HG03045 (cell line): ENCODE data around the gene ACTN4.

Experiments used
- ATAC-seq: cut with Tn5 transposase; IDR thresholded peaks from one replicate; pipeline ENCODE4 v1.9.1; 2021; ENCODE audit warnings: mild to moderate bottlenecking, moderate library complexity; ENCODE audit not compliant: unreplicated experiment

ACTN4 gene

DNA sequence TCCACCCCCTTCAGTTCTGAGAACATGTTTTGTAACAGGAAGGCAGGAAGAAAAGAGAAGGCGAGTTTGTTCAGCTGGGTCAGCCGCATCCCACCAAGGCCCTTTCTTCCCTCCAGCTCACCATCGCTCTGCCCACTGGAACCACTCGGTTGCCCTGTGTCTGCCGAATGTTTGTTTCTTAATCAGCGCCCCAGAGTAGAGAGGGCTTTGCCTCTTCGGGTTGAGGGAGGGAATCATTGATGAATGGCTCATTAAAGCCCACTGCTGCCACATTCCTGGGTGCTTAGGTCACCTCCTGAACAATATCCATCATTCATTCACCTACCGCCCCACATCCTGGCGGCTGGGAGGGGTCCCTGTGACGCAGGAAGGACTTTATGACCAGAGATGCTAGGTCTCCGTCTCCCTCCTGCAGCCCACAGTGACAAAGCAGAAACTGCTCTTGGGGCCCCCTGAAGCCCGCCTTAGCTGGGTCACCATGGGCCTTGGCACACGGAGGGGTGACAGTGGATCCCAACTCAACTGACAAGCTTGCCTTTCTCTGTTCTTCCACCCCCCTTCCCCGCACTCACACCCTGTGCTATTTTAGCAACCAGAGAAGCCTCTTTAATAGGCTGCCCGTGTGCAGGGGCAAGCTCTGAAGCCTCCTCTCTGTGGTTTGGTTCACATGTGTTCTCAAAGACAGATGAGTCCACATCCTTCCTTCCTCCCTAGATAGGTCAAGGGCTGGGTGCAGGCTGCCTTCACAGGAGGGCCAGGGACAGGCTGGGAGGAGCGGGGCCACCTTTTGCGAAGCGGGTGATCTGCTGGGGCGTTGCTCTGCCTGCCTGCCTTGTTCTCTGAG lies 46.2 kb downstream of the ACTN4 start:
- no peak for ATAC-seq

DNA sequence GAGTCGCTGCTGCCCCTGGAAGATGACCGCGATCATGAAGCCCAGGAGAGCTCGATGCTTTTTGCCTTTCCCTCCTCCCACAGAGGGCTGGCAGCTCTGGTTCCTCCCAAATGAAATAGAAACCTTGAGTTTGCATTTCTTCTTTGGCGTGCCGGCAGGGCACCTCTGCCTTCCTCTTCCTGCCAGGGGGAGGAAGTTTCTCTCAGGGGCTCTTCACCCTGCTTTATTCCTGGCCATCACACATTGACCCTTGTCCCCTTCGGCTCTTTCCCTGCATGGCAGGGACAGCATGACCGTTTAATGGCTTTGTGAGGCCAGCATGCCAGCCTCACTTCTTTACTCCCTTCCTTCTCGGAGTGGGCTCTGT lies 47.9 kb downstream of the ACTN4 start:
- no peak for ATAC-seq

DNA sequence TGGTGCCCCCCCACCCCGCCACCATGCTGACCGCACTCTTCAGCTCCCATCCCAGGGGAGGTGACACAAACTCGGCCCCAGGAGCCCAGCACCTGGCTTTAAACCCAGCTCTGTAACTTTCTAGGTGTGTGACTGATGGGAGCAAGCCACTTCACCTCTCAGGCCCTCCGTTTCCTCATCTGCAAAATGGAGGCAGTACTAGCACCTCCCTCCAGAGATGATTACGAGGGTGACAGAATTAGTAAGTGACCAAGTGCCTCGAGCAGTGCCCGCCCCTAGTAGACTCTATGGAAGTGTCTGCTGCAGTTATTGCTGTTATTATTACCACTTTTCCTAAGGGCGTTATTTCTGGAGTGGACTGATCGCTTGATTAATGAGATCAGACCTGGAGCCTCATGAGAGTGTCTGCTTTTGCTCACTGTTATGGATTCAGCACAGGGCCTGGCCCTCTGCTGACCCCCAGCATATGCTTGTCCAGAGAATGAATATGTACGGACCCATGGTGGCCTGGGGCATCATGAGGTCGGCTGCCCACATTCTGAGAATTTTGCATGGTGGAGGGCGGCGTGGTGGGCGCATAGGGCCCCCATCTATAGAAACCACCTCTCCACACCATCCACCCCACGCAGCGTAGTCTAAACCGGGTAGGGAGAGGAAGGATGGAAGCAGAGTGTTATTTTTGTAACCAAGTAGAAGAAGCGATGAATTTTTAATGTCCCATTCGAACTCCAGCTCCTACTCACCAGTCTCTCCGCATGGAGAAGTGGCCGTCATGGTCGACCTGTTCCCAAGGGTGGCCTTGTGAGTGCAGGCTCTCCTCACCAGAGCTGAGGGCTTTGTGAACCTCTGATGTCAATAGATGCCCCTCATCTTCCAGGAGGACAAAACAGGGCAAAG lies 48.6 kb downstream of the ACTN4 start:
- ATAC-seq: no peak

DNA sequence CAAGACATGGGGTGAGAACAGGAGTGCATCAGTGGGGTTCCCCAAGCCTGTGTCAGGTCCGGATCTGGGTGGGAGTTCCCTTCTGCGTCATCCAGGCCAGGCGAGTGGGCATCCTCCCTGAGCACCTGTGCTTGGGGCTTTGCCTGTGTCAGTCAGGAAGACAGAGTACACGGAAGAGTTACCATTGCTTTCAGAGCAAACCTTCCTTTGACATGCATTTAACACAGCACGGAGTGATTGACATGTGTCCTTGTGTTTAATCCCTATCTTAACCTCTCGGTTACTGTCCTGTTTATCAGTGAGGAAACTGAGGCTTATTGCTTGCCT lies 49.2 kb downstream of the ACTN4 start:
- no peak for ATAC-seq

DNA sequence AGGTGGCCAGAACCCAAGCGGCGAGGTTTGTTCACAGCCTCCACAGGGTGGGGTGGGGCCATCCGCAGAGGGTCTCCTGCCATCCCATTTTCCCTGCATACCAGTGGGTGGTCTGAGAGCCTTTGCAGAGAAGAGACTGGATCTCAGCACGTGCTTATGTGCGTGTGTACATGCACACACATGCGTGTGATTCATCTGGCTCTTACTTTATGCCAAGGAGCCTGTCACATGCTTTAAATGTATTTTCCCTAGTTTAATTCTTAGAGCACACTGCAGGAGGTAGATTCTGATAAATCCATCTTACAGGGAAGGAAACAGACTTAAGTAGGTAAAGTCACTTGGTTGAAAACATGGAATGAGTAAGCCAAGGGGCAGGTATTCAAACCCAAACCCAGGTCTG lies 49.7 kb downstream of the ACTN4 start:
- ATAC-seq: no peak

DNA sequence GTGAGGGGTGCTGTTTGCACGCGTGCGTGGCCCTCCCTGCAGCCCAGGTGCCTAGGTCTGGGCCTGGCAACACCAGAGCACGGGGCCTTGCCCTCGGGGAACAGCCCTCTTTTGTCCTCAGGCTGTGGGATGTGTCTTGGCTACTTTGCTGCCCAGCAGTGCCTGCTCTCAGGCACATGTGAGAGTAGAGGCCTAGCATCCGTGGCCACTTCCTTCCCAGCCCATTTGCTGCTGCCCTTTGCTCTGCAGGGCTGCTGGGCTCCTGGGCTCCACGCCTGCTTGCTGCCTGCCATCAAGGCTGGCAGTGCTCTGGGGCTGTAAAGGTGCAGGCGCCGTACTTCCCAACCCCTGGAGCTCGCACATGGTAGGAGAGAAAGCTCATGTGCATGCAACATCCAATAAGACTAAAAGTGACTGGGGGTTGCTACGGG lies 50.2 kb downstream of the ACTN4 start:
- ATAC-seq: no peak

DNA sequence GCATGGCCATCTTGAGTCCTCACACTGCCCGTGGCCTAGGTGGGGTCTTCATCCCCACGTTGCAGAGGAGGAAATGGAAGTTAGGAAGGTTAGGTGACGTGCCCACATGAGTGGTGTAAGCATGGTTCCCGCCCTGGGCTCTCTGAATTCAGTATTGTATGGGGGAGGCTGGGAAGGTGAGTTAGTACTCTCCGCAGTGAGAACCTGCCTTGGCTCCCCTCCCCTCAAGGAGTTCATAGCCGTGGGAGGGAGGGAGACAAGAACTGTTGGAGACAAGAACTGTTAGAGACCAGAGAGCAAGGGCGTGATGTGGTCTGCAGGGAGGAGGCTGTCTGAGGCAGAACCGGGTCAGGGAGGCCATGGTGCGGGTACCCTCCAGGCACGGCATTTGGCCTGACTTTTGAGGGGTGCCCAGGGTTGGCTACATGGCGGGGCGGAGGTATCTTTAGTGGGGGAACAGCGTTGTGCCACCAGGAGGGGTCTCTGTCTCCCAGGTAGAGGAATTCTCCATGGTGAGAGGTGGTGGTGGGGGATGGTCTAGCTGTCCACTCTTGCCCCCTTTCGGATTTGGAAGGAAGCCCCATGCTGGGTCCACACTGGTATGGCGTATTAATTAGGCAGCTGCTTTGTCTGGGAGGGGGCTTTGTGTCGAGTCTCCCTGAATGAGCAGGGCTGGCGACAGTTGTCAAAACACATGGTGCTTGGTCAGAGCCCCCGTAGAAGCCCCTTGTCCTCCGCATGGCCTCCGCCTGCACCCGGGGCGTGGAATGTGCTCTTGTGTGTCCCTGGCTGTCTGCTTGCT lies 51.0 kb downstream of the ACTN4 start:
- ATAC-seq: no peak

DNA sequence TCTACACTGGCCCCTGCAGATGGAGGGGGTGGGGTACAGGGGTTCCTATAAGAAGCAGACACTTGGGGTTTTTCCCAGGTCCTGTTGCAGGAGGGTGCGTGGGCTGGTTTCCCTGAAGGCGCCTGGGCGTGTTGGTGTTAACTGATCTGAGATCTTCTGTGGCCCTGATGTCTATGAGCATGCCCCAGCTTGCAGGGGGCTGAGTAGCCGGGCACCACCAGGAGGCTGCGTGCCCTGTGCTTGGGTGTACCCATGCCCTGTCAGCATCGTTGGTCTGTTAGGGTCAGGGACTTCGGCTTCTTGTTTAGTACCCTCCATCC lies 51.5 kb downstream of the ACTN4 start:
- ATAC-seq: no peak

DNA sequence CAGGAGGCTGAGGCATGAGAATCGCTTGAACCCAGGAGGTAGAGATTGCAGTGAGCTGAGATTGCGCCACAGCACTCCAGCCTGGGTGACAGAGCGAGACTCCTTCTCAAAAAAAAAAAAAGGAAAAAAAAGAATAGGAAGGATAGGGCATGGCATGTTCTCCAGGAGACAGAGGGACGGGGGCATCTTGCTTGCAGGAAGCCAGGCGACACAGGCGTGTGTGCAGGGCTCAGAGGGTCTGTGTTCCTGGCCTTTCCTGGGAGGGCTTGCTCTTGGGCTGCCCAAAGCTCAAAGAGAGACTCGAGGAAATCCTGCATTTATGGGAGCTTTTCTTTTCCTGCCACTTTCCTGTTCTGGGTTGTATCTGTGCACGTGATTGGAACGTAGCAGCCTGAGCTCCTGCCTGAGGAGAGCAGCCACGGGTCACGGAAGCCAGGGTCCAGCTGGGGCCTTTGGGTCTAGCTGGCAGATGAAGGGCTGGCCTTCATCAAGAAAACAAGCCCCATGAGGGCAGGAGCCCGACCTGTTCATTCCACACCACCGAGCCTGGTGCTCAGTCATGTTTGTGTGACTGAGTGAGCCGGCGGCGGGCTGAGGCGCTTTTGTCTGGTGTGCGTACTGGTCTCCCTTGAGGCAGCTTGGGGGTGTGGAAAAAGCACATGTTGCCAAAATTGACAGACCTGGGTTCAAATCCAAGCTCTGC lies 52.3 kb downstream of the ACTN4 start:
- ATAC-seq: no peak

DNA sequence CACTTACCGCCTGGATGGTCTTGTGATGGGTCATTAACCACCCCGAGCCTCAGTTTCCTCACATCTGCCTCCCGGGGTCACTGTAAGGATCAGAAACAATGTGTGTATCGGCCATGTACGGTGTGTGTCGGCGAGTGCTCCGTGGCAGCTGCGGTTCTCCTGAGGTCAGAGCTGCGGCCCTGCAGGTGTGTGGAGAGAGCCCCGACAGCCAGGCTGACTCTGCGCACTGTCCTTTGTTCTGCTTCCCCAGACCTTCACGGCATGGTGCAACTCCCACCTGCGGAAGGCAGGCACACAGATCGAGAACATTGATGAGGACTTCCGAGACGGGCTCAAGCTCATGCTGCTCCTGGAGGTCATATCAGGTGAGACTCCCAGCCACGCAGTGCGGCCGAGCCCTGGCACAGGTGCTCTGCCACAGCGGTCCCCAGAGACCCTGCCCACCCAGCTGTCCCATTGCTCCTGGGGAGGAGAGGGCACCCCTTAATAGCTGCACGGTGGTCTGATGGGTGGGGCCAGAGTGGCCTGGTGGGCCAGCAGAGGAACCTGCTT lies 53.0 kb downstream of the ACTN4 start:
- no peak for ATAC-seq

DNA sequence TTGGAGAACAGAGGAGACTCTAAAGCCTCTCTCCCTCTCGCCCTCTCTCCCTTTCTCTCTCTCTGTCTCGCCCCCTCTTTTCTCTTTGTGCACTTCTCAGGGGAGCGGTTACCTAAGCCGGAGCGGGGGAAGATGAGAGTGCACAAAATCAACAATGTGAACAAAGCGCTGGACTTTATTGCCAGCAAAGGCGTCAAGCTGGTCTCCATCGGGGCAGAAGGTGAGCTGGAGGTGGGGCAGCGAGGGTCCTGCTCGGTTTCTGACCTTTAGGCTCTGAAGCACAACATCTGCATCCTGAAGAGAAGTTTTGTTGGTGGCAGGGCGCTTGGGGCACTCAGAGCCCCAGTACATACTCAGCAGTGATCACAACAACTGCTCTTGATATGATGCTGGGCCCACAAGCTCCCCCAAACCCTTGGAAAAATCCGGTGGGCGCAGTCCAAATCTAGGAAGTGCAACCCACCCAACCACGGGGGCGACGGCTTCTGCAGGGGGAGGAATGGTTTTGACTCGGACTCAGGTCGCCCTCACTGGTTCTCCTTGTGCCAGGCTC lies 53.5 kb downstream of the ACTN4 start:
- no peak for ATAC-seq

DNA sequence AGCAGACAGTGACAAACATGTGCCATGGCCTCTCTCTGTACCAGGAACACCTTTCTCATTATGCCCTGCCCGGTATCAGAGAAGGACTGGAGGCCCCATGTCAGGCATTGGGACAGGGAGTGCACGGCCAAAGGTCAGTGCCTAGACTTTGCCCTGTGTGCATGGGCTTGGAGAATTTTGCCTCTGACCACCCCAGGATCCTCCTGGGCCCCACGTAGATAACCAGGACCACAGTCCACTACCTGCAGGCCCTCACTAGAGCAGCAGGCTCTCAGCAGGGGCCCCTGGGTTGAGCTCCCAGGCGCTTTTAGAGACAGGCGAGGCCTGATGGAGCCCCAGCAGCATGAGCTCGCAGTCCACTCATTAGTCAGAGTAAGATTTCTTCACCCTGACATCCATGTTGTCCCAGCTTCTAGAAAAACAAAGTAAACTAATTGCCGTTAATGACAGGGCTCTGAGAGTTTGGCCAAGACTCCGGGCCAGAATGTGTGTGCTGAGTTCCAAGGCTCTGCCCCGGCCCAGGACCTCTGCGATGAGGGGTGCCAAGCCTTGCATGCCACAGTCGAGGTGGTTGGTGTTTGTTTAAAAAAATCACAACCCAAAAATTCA lies 54.1 kb downstream of the ACTN4 start:
- no peak for ATAC-seq

DNA sequence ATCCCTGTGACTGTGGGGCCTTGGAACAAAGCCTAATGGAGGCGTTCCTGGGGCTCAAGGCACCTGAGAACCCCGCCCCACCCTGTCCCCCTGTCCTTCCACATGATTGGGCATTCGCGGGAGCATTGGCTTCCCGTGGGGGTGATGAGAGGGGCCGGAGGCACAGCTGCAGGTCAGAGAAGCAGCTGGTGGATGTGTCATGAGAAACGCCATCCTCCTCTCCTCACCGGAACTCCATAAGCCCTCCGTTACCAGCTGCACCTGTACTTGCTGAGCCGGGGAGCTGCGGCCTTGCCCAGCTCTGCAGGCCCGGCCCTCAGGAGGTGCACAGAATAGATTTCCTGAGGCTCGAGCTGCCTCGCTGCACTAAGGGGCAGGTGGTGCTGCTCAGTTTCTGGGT lies 54.8 kb downstream of the ACTN4 start:
- no peak for ATAC-seq

DNA sequence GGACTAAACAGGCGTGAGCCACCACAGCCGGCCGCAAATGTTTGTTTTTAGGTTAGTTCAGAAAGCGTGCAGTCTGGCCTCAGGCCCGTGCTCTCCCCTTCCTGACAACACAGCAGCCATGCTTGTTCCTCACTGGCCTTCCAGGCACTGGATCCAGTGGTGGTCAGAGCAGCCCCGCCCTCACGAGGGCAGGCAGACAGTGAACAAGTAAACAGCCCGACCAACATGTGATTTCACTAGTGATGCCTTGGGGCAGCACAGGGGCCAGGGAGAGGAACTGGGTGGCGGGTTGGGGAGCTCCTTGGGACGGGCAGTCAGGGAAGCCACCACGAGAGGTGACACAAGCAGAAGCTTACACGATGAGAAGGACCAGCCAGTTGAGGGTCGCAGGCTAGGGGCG lies 56.1 kb downstream of the ACTN4 start:
- ATAC-seq: no peak

DNA sequence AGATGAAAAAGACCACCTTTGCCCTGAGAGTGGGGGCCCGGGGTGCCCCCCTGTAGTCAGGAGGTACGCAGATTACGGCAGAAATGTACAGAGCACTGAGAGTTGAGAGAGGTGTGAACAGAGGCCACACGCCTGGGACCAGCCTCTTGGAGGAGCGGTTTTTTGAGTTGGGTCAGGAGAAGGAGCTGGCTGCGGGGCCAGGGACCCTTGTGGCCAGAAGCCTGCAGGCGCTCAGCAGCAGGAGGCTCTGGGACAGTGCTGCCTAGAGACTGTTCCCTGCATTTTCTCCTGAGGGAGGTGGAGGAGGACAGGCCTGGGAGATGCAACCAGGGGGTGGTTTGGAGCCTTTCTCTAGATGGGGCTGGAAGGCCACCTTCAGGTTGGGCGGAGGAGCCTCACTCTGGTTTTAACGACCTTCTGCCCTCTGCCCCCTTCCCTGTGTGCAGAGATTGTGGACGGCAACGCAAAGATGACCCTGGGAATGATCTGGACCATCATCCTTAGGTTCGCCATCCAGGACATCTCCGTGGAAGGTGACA lies 57.1 kb downstream of the ACTN4 start:
- no peak for ATAC-seq

DNA sequence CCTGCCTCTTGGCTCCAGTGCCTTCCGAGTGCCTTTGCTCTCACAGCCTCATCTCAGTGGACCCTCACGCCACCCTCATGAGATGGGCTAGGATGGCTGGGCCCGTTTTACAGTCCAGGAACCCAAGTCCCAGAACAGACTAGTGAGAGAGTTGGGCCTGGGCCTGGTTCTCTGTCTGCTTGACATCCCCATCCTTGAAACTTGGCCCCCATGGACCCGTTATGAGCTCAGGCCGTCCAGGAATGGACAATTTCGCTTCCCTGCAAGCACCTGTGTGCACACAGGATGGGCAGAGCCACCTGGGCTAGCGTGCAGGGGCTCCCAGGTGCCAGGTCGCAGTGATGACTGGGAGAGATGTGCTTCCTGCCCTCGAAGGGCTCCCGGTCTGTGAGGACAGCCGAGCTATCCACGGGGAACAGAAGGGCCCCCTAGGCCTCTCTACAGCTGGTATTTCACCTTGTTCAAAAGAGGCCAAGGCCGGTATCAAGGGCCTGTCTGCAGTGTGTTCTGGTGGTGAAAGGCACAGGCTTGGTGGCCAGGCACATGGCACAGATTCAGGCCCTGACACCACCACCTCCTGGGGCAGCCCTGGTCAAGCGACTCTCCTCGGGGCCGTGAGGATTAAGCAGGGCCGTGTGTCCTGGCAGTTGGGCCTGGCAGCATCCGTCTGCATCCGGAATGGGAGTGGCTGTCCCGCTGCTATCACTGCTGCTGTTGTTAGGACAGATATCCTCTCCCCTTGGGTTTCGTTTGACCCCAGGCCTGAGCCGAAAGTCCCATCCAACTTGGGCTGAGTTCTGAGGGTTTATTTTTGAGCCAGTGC lies 58.0 kb downstream of the ACTN4 start:
- no peak for ATAC-seq

DNA sequence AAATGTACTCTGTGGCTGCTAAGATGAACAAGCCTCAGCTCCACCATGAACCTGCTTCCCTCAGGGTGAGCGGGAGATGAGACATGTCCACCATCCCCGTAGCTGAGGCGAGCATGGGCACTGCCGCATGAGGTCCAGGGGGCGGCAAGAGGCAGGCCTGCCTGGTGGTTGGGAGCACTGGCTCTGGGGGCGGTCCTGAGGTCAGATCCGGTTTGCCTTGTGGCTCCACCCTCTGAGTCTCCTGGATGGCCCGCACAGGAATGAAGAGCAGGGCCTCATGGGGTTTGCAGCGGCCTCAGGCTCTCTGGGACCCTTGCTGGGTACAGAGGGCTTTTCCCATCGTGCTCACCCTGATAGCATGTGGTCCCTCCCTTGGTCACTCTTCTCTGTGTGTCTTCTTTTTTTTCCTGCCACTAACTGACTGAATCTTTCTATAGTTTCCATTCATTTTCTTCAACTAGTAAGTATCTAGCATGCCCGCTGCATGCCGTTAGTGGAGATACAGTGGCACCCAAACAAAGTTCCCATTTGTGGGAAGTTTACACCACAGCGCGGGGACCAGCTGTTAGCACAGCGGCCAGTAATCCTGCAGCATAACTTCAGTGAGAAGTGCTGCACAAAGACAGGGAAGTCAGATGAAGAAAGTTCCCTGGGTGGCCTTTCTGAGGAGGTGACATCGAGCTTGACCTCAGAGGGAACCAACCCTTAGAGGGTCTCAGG lies 59.5 kb downstream of the ACTN4 start:
- no peak for ATAC-seq

DNA sequence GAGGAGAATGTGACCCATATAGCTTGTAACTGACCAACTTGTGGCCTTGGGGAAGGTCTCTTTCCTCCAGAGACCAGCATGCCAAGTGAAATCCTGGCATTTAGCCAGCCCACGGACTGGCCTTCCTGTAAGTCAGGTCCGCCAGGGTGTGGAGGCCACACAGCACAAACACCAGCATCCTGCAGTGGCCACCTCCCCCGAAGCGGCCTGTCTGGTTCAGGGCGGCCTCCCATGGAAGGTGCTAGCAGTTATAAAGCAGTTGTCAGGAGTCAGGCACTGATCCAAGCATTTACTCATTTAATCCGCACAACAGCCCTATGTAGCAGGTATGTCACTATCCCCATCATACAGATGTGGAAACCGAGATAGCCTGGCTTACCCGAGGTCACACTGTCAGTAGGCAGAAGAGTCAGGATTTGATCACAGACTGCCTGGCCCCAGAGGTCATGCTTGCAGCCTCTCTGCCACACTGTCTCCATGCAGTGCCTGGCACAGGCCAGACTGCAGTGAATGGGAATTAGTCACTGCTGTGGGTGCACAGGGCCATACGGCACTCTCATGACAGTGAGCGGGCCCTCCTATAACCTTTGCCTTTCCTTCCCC lies 60.2 kb downstream of the ACTN4 start:
- ATAC-seq: no peak
